GM12801 (cell line): ENCODE data around the gene MCAT.

ENCODE experiments used
- CTCF ChIP-seq: IDR thresholded peaks from one replicate; pipeline ENCODE4 v1.5.1; 2011; ENCODE audit warnings: control low read depth; ENCODE audit not compliant: insufficient read length; ENCODE audit errors: extremely low read depth

The MCAT gene

GRCh38 chr22:43133401-43133800, 9.8 kb downstream of the MCAT start:
- no peak for TF ChIP-seq CTCF

- no peak for TF ChIP-seq CTCF
Observed at GRCh38 chr22:43131773-43132501, 11.3 kb downstream of the MCAT start.

GRCh38 chr22:43129426-43130425, 13.5 kb downstream of the MCAT start:
- TF ChIP-seq CTCF, result no peak

GRCh38 chr22:43128928-43129424, 14.2 kb downstream of the MCAT start:
- no peak for TF ChIP-seq CTCF

GRCh38 chr22:43128116-43128515, 15.1 kb downstream of the MCAT start:
- TF ChIP-seq CTCF, result no peak

GRCh38 chr22:43127166-43127908, 15.9 kb downstream of the MCAT start:
- no peak for TF ChIP-seq CTCF
